Loucy (cell line): Measurements from ENCODE around the gene RAD51B.

Source experiments
- EZH2phosphoT487 ChIP-seq: fragments of 200-600 bp; IDR thresholded peaks from 2 replicates; pipeline ENCODE4 v1.6.1; 2018; ENCODE audit warnings: antibody characterized with exemption, mild to moderate bottlenecking, moderate library complexity, borderline replicate concordance
- TF ChIP-seq, protein P1 (sequence below): fragments of 200-600 bp; sonication (generic); conservative IDR thresholded peaks from 2 replicates; pipeline ENCODE4 v1.5.1; 2014; ENCODE audit warnings: mild to moderate bottlenecking, antibody characterized with exemption, low read length

- TF ChIP-seq, protein P1, sequence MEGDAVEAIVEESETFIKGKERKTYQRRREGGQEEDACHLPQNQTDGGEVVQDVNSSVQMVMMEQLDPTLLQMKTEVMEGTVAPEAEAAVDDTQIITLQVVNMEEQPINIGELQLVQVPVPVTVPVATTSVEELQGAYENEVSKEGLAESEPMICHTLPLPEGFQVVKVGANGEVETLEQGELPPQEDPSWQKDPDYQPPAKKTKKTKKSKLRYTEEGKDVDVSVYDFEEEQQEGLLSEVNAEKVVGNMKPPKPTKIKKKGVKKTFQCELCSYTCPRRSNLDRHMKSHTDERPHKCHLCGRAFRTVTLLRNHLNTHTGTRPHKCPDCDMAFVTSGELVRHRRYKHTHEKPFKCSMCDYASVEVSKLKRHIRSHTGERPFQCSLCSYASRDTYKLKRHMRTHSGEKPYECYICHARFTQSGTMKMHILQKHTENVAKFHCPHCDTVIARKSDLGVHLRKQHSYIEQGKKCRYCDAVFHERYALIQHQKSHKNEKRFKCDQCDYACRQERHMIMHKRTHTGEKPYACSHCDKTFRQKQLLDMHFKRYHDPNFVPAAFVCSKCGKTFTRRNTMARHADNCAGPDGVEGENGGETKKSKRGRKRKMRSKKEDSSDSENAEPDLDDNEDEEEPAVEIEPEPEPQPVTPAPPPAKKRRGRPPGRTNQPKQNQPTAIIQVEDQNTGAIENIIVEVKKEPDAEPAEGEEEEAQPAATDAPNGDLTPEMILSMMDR: no peak
- TF ChIP-seq EZH2phosphoT487: no peak
These were observed 584.6 kb downstream of the RAD51B start for GRCh38 chr14:68404146-68404527.
